ENCODE results near the gene GNB5.

The GNB5 gene

GRCh38 chr15:52164631-52165265 is 26.4 kb downstream of the GNB5 start:
- DNase-seq = no peak

- no peak for DNase-seq
Measured at GRCh38 chr15:52163321-52164190, 27.6 kb downstream of the GNB5 start.

- no peak for DNase-seq
Measured at GRCh38 chr15:52162876-52163275, 28.3 kb downstream of the GNB5 start.

- DNase-seq = no peak
Measured at GRCh38 chr15:52162260-52162659, 28.9 kb downstream of the GNB5 start.

- no peak for DNase-seq
Measured at GRCh38 chr15:52161406-52161966, 29.7 kb downstream of the GNB5 start.

GRCh38 chr15:52159645-52160044 is 31.5 kb downstream of the GNB5 start:
- DNase-seq = no peak

GRCh38 chr15:52158084-52158765 is 33.0 kb downstream of the GNB5 start:
- no peak for DNase-seq

GRCh38 chr15:52155878-52156277 is 35.3 kb downstream of the GNB5 start:
- DNase-seq = no peak

- DNase-seq = no peak
Measured at GRCh38 chr15:52154896-52155865, 36.0 kb downstream of the GNB5 start.

- DNase-seq = no peak
Measured at GRCh38 chr15:52153900-52154895, 37.0 kb downstream of the GNB5 start.

GRCh38 chr15:52151353-52151752 is 39.8 kb downstream of the GNB5 start:
- DNase-seq = no peak

GRCh38 chr15:52150871-52151270 is 40.3 kb downstream of the GNB5 start:
- DNase-seq = no peak

- DNase-seq = no peak
Measured at GRCh38 chr15:52150043-52150825, 41.0 kb downstream of the GNB5 start.

GRCh38 chr15:52148403-52148802 is 42.8 kb downstream of the GNB5 start:
- DNase-seq = no peak

GRCh38 chr15:52146776-52147175 is 44.4 kb downstream of the GNB5 start:
- no peak for DNase-seq

GRCh38 chr15:52146261-52146660 is 44.9 kb downstream of the GNB5 start:
- no peak for DNase-seq

- DNase-seq = no peak
Measured at GRCh38 chr15:52144656-52145178, 46.5 kb downstream of the GNB5 start.

- no peak for DNase-seq
Measured at GRCh38 chr15:52143873-52144272, 47.3 kb downstream of the GNB5 start.

- no peak for DNase-seq
Measured at GRCh38 chr15:52140646-52141045, 50.5 kb downstream of the GNB5 start.

All from stimulated activated naive CD4-positive, alpha-beta T cell treated with Interleukin-2 at 50 U/mL for 16 hours (primary cell).